IMR-90 (cell line): ENCODE results near the gene LEMD1. TPM values are rescaled to one million over a fixed set of nuclear protein-coding genes. Genes with fewer than 3 reads are reported as not detected.

ENCODE experiments used
- ATAC-seq: fragments of 200-7000 bp; cut with Tn5 transposase; 2 replicates; pipeline ENCODE4 v1.9.1; 2020; ENCODE audit warnings: low read depth, mild to moderate bottlenecking, moderate library complexity
- BruUV-seq: library from RNA; stranded (reverse); fragments of 400-500 nt; replicated peaks from 2 replicates; lab custom pipeline; 2021; lab: Mats Ljungman, UMichigan
- CTCF ChIA-PET: fragments of 300-600 bp; formaldehyde crosslinking; extraction: SDS; loops from one replicate; lab custom pipeline; 2021; ENCODE audit warnings: antibody characterized with exemption; lab: Yijun Ruan, JAX
- POLR2A ChIA-PET: fragments of 300-600 bp; sonication (Branson Sonifier 250); formaldehyde crosslinking; loops from one replicate; lab custom pipeline; 2022; ENCODE audit warnings: antibody characterized with exemption; ENCODE audit not compliant: unreplicated experiment; lab: Charles Lee
- DNase-seq: peaks from one replicate; pipeline ENCODE4 v3.0.0; 2013
- H2AFZ ChIP-seq: replicated peaks from 2 replicates; pipeline ENCODE3; 2013; ENCODE audit warnings: low read length, mild to moderate bottlenecking; ENCODE audit not compliant: poor library complexity
- H2AK5ac ChIP-seq: 2 replicates; pipeline ENCODE4 v1.6.1; 2013; ENCODE audit warnings: low read depth, low read length, inconsistent platforms
- H2AK9ac ChIP-seq: replicated peaks from 2 replicates; pipeline ENCODE3; 2013; ENCODE audit warnings: mild to moderate bottlenecking, low read depth, low read length, moderate library complexity; ENCODE audit not compliant: poor library complexity
- H2BK120ac ChIP-seq: 2 replicates; pipeline ENCODE4 v1.6.1; 2013; ENCODE audit warnings: low read depth, low read length, inconsistent platforms
- H2BK15ac ChIP-seq: 3 replicates; pipeline ENCODE4 v1.6.1; 2013; ENCODE audit warnings: low read depth, low read length, inconsistent platforms
- H2BK20ac ChIP-seq: 2 replicates; pipeline ENCODE4 v1.6.1; 2013; ENCODE audit warnings: low read depth, mild to moderate bottlenecking, inconsistent platforms, low read length, moderate library complexity
- H2BK5ac ChIP-seq: 2 replicates; pipeline ENCODE4 v1.6.1; 2013; ENCODE audit warnings: mild to moderate bottlenecking, low read depth, low read length, inconsistent platforms; ENCODE audit not compliant: poor library complexity, severe bottlenecking
- H3K14ac ChIP-seq: replicated peaks from 2 replicates; pipeline ENCODE4 v1.6.1; 2013; ENCODE audit warnings: low read depth, low read length, inconsistent platforms
- H3K18ac ChIP-seq: 2 replicates; pipeline ENCODE4 v1.6.1; 2013; ENCODE audit warnings: low read depth, low read length, control low read depth
- H3K23ac ChIP-seq: 2 replicates; pipeline ENCODE4 v1.6.1; 2013; ENCODE audit warnings: low read depth, low read length, inconsistent platforms
- H3K27ac ChIP-seq: 2 replicates; pipeline ENCODE4 v1.5.1; 2013; ENCODE audit warnings: mild to moderate bottlenecking, control low read depth, low read length; ENCODE audit not compliant: insufficient read depth
- H3K27me3 ChIP-seq: 2 replicates; pipeline ENCODE4 v1.6.1; 2013; ENCODE audit warnings: low read length; ENCODE audit not compliant: control insufficient read depth, insufficient read depth
- H3K36me3 ChIP-seq: 2 replicates; pipeline ENCODE4 v1.6.1; 2013; ENCODE audit warnings: low read length, mixed read lengths; ENCODE audit not compliant: control insufficient read depth, insufficient read depth
- H3K4ac ChIP-seq: 2 replicates; pipeline ENCODE4 v1.6.1; 2013; ENCODE audit warnings: low read depth, low read length, inconsistent platforms
- H3K4me1 ChIP-seq: 2 replicates; pipeline ENCODE4 v1.6.1; 2013; ENCODE audit warnings: low read length, mixed read lengths; ENCODE audit not compliant: control insufficient read depth, insufficient read depth
- H3K4me2 ChIP-seq: 2 replicates; pipeline ENCODE4 v1.6.1; 2013; ENCODE audit warnings: low read depth, mild to moderate bottlenecking, control low read depth, low read length, moderate library complexity
- H3K4me3 ChIP-seq: 2 replicates; pipeline ENCODE4 v1.5.1; 2013; ENCODE audit warnings: low read depth, mild to moderate bottlenecking, control low read depth, low read length, moderate library complexity; ENCODE audit not compliant: insufficient read depth
- H3K56ac ChIP-seq: 2 replicates; pipeline ENCODE4 v1.6.1; 2013; ENCODE audit warnings: low read length, inconsistent platforms; ENCODE audit not compliant: insufficient read depth; ENCODE audit errors: extremely low read depth
- H3K79me1 ChIP-seq, 2 experiments: 2 replicates each; pipeline ENCODE4 v1.6.1; 2013; ENCODE audit warnings: low read length in 2 of 2, inconsistent platforms in 1 of 2, low read depth in 1 of 2
- H3K9ac ChIP-seq: 2 replicates; pipeline ENCODE4 v1.6.1; 2013; ENCODE audit warnings: low read depth, low read length, control low read depth
- H3K9me1 ChIP-seq: 2 replicates; pipeline ENCODE4 v1.6.1; 2013; ENCODE audit warnings: low read length, inconsistent platforms; ENCODE audit not compliant: insufficient read depth
- H3K9me3 ChIP-seq: 2 replicates; pipeline ENCODE4 v1.6.1; 2013; ENCODE audit warnings: low read length; ENCODE audit not compliant: control insufficient read depth, insufficient read depth
- H4K20me1 ChIP-seq: 2 replicates; pipeline ENCODE4 v1.6.1; 2013; ENCODE audit warnings: low read length, inconsistent platforms; ENCODE audit not compliant: insufficient read depth
- H4K5ac ChIP-seq: 2 replicates; pipeline ENCODE4 v1.6.1; 2013; ENCODE audit warnings: mild to moderate bottlenecking, low read depth, low read length, control low read depth
- H4K8ac ChIP-seq, 2 experiments: 2 replicates each; pipeline ENCODE4 v1.6.1; 2013; ENCODE audit warnings: low read depth in 2 of 2, low read length in 2 of 2, control low read depth in 1 of 2, inconsistent platforms in 1 of 2
- H4K91ac ChIP-seq: 2 replicates; pipeline ENCODE4 v1.6.1; 2013; ENCODE audit warnings: low read depth, low read length, inconsistent platforms; ENCODE audit not compliant: insufficient read depth
- MAFK ChIP-seq: IDR thresholded peaks from 2 replicates; pipeline ENCODE4 v1.6.1; 2012; ENCODE audit warnings: low read depth, low read length, improper control_type of control experiment
- MAZ ChIP-seq: IDR thresholded peaks from 2 replicates; pipeline ENCODE4 v1.6.1; 2012; ENCODE audit warnings: low read depth, mild to moderate bottlenecking, low read length, improper control_type of control experiment, moderate library complexity, borderline replicate concordance
- MXI1 ChIP-seq: IDR thresholded peaks from 2 replicates; pipeline ENCODE4 v1.6.1; 2012; ENCODE audit warnings: low read depth, mild to moderate bottlenecking, low read length, moderate library complexity, borderline replicate concordance
- RAD21 ChIP-seq: IDR thresholded peaks from 2 replicates; pipeline ENCODE4 v1.6.1; 2012; ENCODE audit warnings: low read length, improper control_type of control experiment
- RCOR1 ChIP-seq: IDR thresholded peaks from 2 replicates; pipeline ENCODE4 v1.6.1; 2012; ENCODE audit warnings: mild to moderate bottlenecking, low read length, improper control_type of control experiment; ENCODE audit not compliant: insufficient replicate concordance
- SMC3 ChIP-seq: fragments of 150-350 bp; IDR thresholded peaks from 2 replicates; pipeline ENCODE4 v1.6.1; 2016; ENCODE audit warnings: low read depth, mild to moderate bottlenecking, antibody characterized with exemption, low read length, moderate library complexity
- WGBS, 2 experiments: methylation state at CpG; one replicate each; pipeline versions ENCODE4 v1.1.5 to v1.1.7; 2013; ENCODE audit warnings: missing lambda C conversion rate in 2 of 2; ENCODE audit not compliant: insufficient read length in 1 of 2; ENCODE audit errors: extremely low coverage in 2 of 2; 5-methylcytosine and 5-hydroxymethylcytosine counted together
- dilution Hi-C: fragments of 300-500 bp; cut with HindIII; formaldehyde crosslinking; loops from one replicate; pipeline ENCODE4 v1.14.3; 2018; ENCODE audit warnings: low sequenced_read_pairs; ENCODE audit not compliant: unreplicated experiment
- in situ Hi-C: fragments of 300-500 bp; cut with MboI; formaldehyde crosslinking; loops from 3 replicates; pipeline ENCODE4 v1.14.3; 2019; ENCODE audit warnings: low sequenced_read_pairs, inconsistent platforms, mixed read lengths
- intact Hi-C: fragments of 100-400 bp; cut with micrococcal nuclease; formaldehyde crosslinking; loops from 2 replicates; pipeline ENCODE4 v1.10.0; 2022
- polyA plus RNA-seq, 3 experiments: library from polyadenylated mRNA; depleted of rRNA; stranded (reverse); fragments of >200 nt; gene quantifications; 2 replicates each; pipeline ENCODE4 v1.2.3, GENCODE V29; 2012; ENCODE audit warnings: low replicate concordance in 1 of 3
- total RNA-seq: library from RNA; depleted of rRNA; stranded (reverse); fragments of >200 nt; gene quantifications from 2 replicates; pipeline ENCODE4 v1.2.3, GENCODE V29; 2012
- TF ChIP-seq, protein P1 (sequence below): fragments of 150-350 bp; IDR thresholded peaks from 2 replicates; pipeline ENCODE4 v1.6.1; 2016; ENCODE audit warnings: low read depth, mild to moderate bottlenecking, low read length, moderate library complexity, borderline replicate concordance
- TF ChIP-seq, protein P2 (sequence below): conservative IDR thresholded peaks from 2 replicates; pipeline ENCODE4 v1.5.1; 2012; ENCODE audit warnings: mild to moderate bottlenecking, low read depth, low read length, improper control_type of control experiment

Gene LEMD1
- total and polyA plus RNA-seq, 2 of the 4 experiments (the other 2 are of a cell fraction): not detected

DNA sequence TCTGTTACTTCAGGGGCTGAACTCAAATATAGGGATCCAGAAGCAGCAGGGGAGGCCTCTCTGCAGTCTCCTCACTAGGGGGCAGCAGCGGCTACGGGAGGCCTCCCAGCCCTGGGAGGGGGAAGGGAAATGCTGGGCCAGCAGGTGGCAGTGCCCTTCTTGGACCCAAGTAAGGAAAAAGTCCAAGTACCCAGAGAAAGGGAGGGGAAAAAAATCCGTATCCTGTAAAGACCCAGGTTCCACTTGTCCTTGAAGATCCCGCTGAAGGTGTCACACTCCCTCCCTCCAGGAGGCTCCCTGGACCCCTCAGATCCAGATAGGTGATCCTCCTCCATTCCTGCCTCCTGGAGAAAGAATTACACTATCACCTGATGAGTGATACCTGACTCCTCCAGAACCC lies 86.2 kb downstream of the LEMD1 start:
- no peak overlapping the region for H3K4me3 ChIP-seq

More for the DNA sequence above, 86.2 kb downstream of the LEMD1 start:
- Histone ChIP-seq H4K5ac (no peak overlapping the region), H3K36me3 (no peaks in the 10 kb centered on the region), H3K4me1 (no peaks in the 10 kb centered on the region), H3K27me3 (peaks cover 69% of the 10 kb centered on the region), H4K8ac (no peak overlapping the region), H3K27ac (no peak overlapping the region), H2AK5ac (no peak overlapping the region), H3K4ac (no peak overlapping the region), H4K91ac (no peak overlapping the region), H3K9ac (no peak overlapping the region), H2BK15ac (no peak overlapping the region), H3K9me3 (no peaks in the 10 kb centered on the region), H4K20me1 (no peaks in the 10 kb centered on the region; the same call in 1 of the 2 replicates), H3K18ac (no peak overlapping the region), H2AFZ (no peak overlapping the region), H2BK5ac (no peak overlapping the region), H3K9me1 (no peaks in the 10 kb centered on the region), H3K23ac (no peak overlapping the region), H2BK20ac (no peak overlapping the region), H3K4me2 (no peak overlapping the region), H3K79me1 (no peaks in the 10 kb centered on the region), H3K14ac (no peak overlapping the region), H2BK120ac (no peak overlapping the region), H3K56ac (no peak overlapping the region), H2AK9ac (no peak overlapping the region)
- ChIA-PET CTCF (interaction anchor here (0.6 to 3.0 kb wide), 10 partner anchors 10 to 226 kb away, joined by 3 to 14 read pairs (median 4); no protein-coding TSS in a partner anchor), POLR2A (no interaction called here)
- dilution Hi-C loops: no loop called here
- DNase-seq (peak; percentile 62), ATAC-seq (peak; percentile 95)
- no CpG with 5 or more reads among the region's 4 CpGs for WGBS, 2 experiments
- no TSS peak for BruUV-seq
- in situ Hi-C loops: loop anchor here (5.0 to 10.0 kb wide), 2 partner anchors 187 to 351 kb away; no protein-coding TSS in a partner anchor
- intact Hi-C loops: loop anchor here (1.0 kb wide), 2 partner anchors 150 to 189 kb away; no protein-coding TSS in a partner anchor
- TF ChIP-seq RCOR1 (peak; percentile 35), MAZ (peak; percentile 40; the same call in 1 of the 2 replicates), MAFK (no peak), SMC3 (peak; percentile 93), RAD21 (peak; percentile 90), MXI1 (no peak)
- TF ChIP-seq, protein P1, sequence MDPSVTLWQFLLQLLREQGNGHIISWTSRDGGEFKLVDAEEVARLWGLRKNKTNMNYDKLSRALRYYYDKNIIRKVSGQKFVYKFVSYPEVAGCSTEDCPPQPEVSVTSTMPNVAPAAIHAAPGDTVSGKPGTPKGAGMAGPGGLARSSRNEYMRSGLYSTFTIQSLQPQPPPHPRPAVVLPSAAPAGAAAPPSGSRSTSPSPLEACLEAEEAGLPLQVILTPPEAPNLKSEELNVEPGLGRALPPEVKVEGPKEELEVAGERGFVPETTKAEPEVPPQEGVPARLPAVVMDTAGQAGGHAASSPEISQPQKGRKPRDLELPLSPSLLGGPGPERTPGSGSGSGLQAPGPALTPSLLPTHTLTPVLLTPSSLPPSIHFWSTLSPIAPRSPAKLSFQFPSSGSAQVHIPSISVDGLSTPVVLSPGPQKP: no peak
- TF ChIP-seq, protein P2, sequence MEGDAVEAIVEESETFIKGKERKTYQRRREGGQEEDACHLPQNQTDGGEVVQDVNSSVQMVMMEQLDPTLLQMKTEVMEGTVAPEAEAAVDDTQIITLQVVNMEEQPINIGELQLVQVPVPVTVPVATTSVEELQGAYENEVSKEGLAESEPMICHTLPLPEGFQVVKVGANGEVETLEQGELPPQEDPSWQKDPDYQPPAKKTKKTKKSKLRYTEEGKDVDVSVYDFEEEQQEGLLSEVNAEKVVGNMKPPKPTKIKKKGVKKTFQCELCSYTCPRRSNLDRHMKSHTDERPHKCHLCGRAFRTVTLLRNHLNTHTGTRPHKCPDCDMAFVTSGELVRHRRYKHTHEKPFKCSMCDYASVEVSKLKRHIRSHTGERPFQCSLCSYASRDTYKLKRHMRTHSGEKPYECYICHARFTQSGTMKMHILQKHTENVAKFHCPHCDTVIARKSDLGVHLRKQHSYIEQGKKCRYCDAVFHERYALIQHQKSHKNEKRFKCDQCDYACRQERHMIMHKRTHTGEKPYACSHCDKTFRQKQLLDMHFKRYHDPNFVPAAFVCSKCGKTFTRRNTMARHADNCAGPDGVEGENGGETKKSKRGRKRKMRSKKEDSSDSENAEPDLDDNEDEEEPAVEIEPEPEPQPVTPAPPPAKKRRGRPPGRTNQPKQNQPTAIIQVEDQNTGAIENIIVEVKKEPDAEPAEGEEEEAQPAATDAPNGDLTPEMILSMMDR: peak; percentile 99
